H9 (cell line): ENCODE measurements around the gene DPF1. TPM values are rescaled to one million over a fixed set of nuclear protein-coding genes. Genes with fewer than 3 reads are reported as not detected.

Experiments
- DNase-seq: peaks from one replicate; pipeline ENCODE4 v3.0.0-alpha.2; 2017
- H2AFZ ChIP-seq: one replicate; pipeline ENCODE4 v1.6.1; 2013; ENCODE audit warnings: mild to moderate bottlenecking, low read length, control low read depth, moderate library complexity
- H2AK5ac ChIP-seq: 2 replicates; pipeline ENCODE4 v1.6.1; 2013; ENCODE audit warnings: low read length, control low read depth, mixed read lengths; ENCODE audit not compliant: insufficient read length
- H2BK120ac ChIP-seq: one replicate; pipeline ENCODE4 v1.6.1; 2013; ENCODE audit warnings: low read depth, mild to moderate bottlenecking, low read length, control low read depth, inconsistent platforms; ENCODE audit not compliant: poor library complexity, severe bottlenecking
- H2BK12ac ChIP-seq: 2 replicates; pipeline ENCODE4 v1.6.1; 2013; ENCODE audit warnings: low read length, control low read depth, mixed read lengths, low read depth; ENCODE audit not compliant: insufficient read length
- H2BK15ac ChIP-seq: 2 replicates; pipeline ENCODE4 v1.6.1; 2013; ENCODE audit warnings: low read depth, low read length, control low read depth
- H2BK20ac ChIP-seq: one replicate; pipeline ENCODE4 v1.6.1; 2013; ENCODE audit warnings: low read depth, mild to moderate bottlenecking, low read length, control low read depth, inconsistent platforms; ENCODE audit not compliant: poor library complexity, severe bottlenecking
- H2BK5ac ChIP-seq: 2 replicates; pipeline ENCODE4 v1.6.1; 2013; ENCODE audit warnings: low read length, control low read depth, mixed read lengths; ENCODE audit not compliant: insufficient read length
- H3K14ac ChIP-seq: 2 replicates; pipeline ENCODE4 v1.6.1; 2013; ENCODE audit warnings: low read length, control low read depth; ENCODE audit not compliant: insufficient read depth
- H3K18ac ChIP-seq: 2 replicates; pipeline ENCODE4 v1.6.1; 2013; ENCODE audit warnings: low read depth, mild to moderate bottlenecking, mixed read lengths, low read length, control low read depth; ENCODE audit not compliant: insufficient read length
- H3K23ac ChIP-seq: 2 replicates; pipeline ENCODE4 v1.6.1; 2013; ENCODE audit warnings: low read length, control low read depth, mixed read lengths, low read depth; ENCODE audit not compliant: insufficient read length
- H3K23me2 ChIP-seq: 2 replicates; pipeline ENCODE4 v1.6.1; 2013; ENCODE audit warnings: low read depth, mild to moderate bottlenecking, mixed read lengths, low read length, control low read depth; ENCODE audit not compliant: insufficient read length, poor library complexity, severe bottlenecking
- H3K27ac ChIP-seq: 2 replicates; pipeline ENCODE4 v1.5.1; 2013; ENCODE audit warnings: low read length, control low read depth, mixed read lengths, low read depth; ENCODE audit not compliant: insufficient read length
- H3K27me3 ChIP-seq: 2 replicates; pipeline ENCODE4 v1.6.1; 2013; ENCODE audit warnings: low read length, control low read depth, inconsistent platforms; ENCODE audit not compliant: insufficient read depth
- H3K4ac ChIP-seq: 2 replicates; pipeline ENCODE4 v1.6.1; 2013; ENCODE audit warnings: low read depth, mild to moderate bottlenecking, control low read depth, inconsistent platforms, low read length, moderate library complexity
- H3K4me1 ChIP-seq: 2 replicates; pipeline ENCODE4 v1.6.1; 2013; ENCODE audit warnings: low read length, control low read depth, inconsistent platforms; ENCODE audit not compliant: insufficient read depth
- H3K4me2 ChIP-seq: 2 replicates; pipeline ENCODE4 v1.6.1; 2013; ENCODE audit warnings: low read length, control low read depth, mixed read lengths; ENCODE audit not compliant: insufficient read length, insufficient read depth
- H3K56ac ChIP-seq: 2 replicates; pipeline ENCODE4 v1.6.1; 2013; ENCODE audit warnings: low read depth, mild to moderate bottlenecking, mixed read lengths, low read length, control low read depth; ENCODE audit not compliant: insufficient read length
- H3K79me1 ChIP-seq: 2 replicates; pipeline ENCODE4 v1.6.1; 2013; ENCODE audit warnings: low read depth, mild to moderate bottlenecking, moderate library complexity, low read length, control low read depth, inconsistent platforms; ENCODE audit not compliant: insufficient read depth, poor library complexity, severe bottlenecking
- H3K79me2 ChIP-seq: 2 replicates; pipeline ENCODE4 v1.6.1; 2013; ENCODE audit warnings: low read length, control low read depth, inconsistent platforms; ENCODE audit not compliant: insufficient read depth
- H3K9ac ChIP-seq: 2 replicates; pipeline ENCODE4 v1.6.1; 2013; ENCODE audit warnings: low read length, control low read depth, mixed read lengths; ENCODE audit not compliant: insufficient read length; ENCODE audit errors: extremely low read depth
- H3K9me3 ChIP-seq: one replicate; pipeline ENCODE4 v1.6.1; 2013; ENCODE audit warnings: low read depth, low read length, inconsistent platforms; ENCODE audit not compliant: control insufficient read depth
- H3T11ph ChIP-seq: one replicate; pipeline ENCODE4 v1.6.1; 2013; ENCODE audit warnings: mild to moderate bottlenecking, low read length, control low read depth, inconsistent platforms
- H4K20me1 ChIP-seq: one replicate; pipeline ENCODE4 v1.6.1; 2013; ENCODE audit not compliant: control insufficient read depth, insufficient read length, insufficient read depth
- H4K5ac ChIP-seq: 2 replicates; pipeline ENCODE4 v1.6.1; 2013; ENCODE audit warnings: low read depth, mild to moderate bottlenecking, mixed read lengths, low read length, control low read depth; ENCODE audit not compliant: insufficient read length
- H4K8ac ChIP-seq: replicated peaks from 2 replicates; pipeline ENCODE4 v1.6.1; 2013; ENCODE audit warnings: low read length, control low read depth, mixed read lengths, low read depth; ENCODE audit not compliant: insufficient read length
- H4K91ac ChIP-seq: 2 replicates; pipeline ENCODE4 v1.6.1; 2013; ENCODE audit warnings: low read depth, mild to moderate bottlenecking, moderate library complexity, mixed read lengths, low read length, control low read depth; ENCODE audit not compliant: insufficient read length
- H3K27ac Mint-ChIP-seq, 3 experiments: 2 replicates in 2 of 3; 3 replicates in 1 of 3; pipeline ENCODE4 v1.8.0; 2020 to 2021; ENCODE audit warnings: mixed read lengths in 3 of 3, mild to moderate bottlenecking in 1 of 3, moderate library complexity in 1 of 3
- H3K27me3 Mint-ChIP-seq: 2 replicates; pipeline ENCODE4 v1.8.0; 2021; ENCODE audit warnings: low read depth, mild to moderate bottlenecking, moderate library complexity, mixed read lengths
- H3K36me3 Mint-ChIP-seq, 3 experiments: 2 replicates in 2 of 3; 3 replicates in 1 of 3; pipeline ENCODE4 v1.8.0; 2020 to 2021; ENCODE audit warnings: low read depth in 3 of 3, mixed read lengths in 3 of 3; ENCODE audit not compliant: insufficient read depth in 1 of 3
- H3K4me1 Mint-ChIP-seq, 2 experiments: 2 replicates each; pipeline ENCODE4 v1.8.0; 2020; ENCODE audit warnings: mixed read lengths in 2 of 2
- H3K4me3 Mint-ChIP-seq, 2 experiments: 2 replicates in 1 of 2; 3 replicates in 1 of 2; pipeline ENCODE4 v1.8.0; 2020 to 2021; ENCODE audit warnings: mild to moderate bottlenecking in 2 of 2, mixed read lengths in 2 of 2, moderate library complexity in 1 of 2
- H3K9me3 Mint-ChIP-seq, 2 experiments: 2 replicates in 1 of 2; 3 replicates in 1 of 2; pipeline ENCODE4 v1.8.0; 2020; ENCODE audit warnings: mild to moderate bottlenecking in 2 of 2, mixed read lengths in 2 of 2, moderate library complexity in 1 of 2
- CTCF ChIP-seq: fragments of 200-600 bp; sonication (generic); conservative IDR thresholded peaks from 3 replicates; pipeline ENCODE4 v1.8.0; 2021; ENCODE audit warnings: antibody characterized with exemption, mild to moderate bottlenecking
- WGBS: extraction: QIAGEN DNeasy Blood & Tissue Kit; methylation state at CpG from one replicate; pipeline ENCODE4 v1.1.7; 2013; ENCODE audit warnings: missing lambda C conversion rate, low lambda C conversion rate, mixed read lengths; ENCODE audit not compliant: insufficient read length; ENCODE audit errors: extremely low coverage; 5-methylcytosine and 5-hydroxymethylcytosine counted together
- total RNA-seq: library from RNA; stranded (reverse); gene quantifications from 2 replicates; pipeline ENCODE4 v1.2.1, GENCODE V29; 2021

The DPF1 gene
- total RNA-seq, 1 experiment from 2014 or later: 12.0 TPM

GRCh38 chr19:38173291-38174041 is 50.6 kb downstream of the DPF1 start:
- Histone ChIP-seq H3K18ac (no peak overlapping the region), H2AK5ac (no peak overlapping the region), H3T11ph (no peak overlapping the region), H3K27me3 (no peaks in the 10 kb centered on the region), H3K23ac (no peak overlapping the region), H3K79me2 (no peaks in the 10 kb centered on the region), H3K27ac (no peak overlapping the region), H3K4me2 (no peak overlapping the region), H2BK15ac (no peak overlapping the region), H3K56ac (no peak overlapping the region), H3K9ac (no peak overlapping the region), H2BK20ac (no peak overlapping the region), H2BK5ac (no peak overlapping the region), H2AFZ (no peak overlapping the region), H3K4ac (no peak overlapping the region), H3K14ac (no peak overlapping the region; the same call in 1 of the 2 replicates), H4K8ac (no peak overlapping the region), H3K79me1 (no peaks in the 10 kb centered on the region), H2BK120ac (no peak overlapping the region), H2BK12ac (no peak overlapping the region), H3K4me1 (peaks cover 2% of the 10 kb centered on the region; the same call in 1 of the 2 replicates), H4K5ac (no peak overlapping the region), H3K9me3 (no peaks in the 10 kb centered on the region), H4K20me1 (no peaks in the 10 kb centered on the region), H4K91ac (no peak overlapping the region), H3K23me2 (no peaks in the 10 kb centered on the region)
- TF ChIP-seq CTCF: no peak
- Mint-ChIP-seq H3K27me3 (no peaks in the 10 kb centered on the region), H3K36me3 (peaks cover 0 to 2% (median 0%) of the 10 kb centered on the region in 3 experiments; a peak in 3 of 7 replicates), H3K9me3 (no peaks in the 10 kb centered on the region), H3K4me3 (no peak overlapping the region), H3K27ac (peak overlapping the region; percentile 74 to 87 (median 75); a peak in 5 of 7 replicates), H3K4me1 (peaks cover 16 to 27% of the 10 kb centered on the region in 2 experiments)
- no peak for DNase-seq
- no CpG with 5 or more reads among the region's 22 CpGs for WGBS
